ENCODE results near the gene SLX4.

SLX4 gene

GRCh38 chr16:3570420-3571062, 40.9 kb downstream of the SLX4 start:
- in situ Hi-C loops (cut with HindIII; ENCODE audit: low sequenced_read_pairs) = no loop called here
- H3K4me3 ChIP-seq (ENCODE audit: low read depth, low read length) = no peak overlapping the region
- no peak for DNase-seq (ENCODE audit: low read depth, low spot score)
- TF ChIP-seq, protein P1, sequence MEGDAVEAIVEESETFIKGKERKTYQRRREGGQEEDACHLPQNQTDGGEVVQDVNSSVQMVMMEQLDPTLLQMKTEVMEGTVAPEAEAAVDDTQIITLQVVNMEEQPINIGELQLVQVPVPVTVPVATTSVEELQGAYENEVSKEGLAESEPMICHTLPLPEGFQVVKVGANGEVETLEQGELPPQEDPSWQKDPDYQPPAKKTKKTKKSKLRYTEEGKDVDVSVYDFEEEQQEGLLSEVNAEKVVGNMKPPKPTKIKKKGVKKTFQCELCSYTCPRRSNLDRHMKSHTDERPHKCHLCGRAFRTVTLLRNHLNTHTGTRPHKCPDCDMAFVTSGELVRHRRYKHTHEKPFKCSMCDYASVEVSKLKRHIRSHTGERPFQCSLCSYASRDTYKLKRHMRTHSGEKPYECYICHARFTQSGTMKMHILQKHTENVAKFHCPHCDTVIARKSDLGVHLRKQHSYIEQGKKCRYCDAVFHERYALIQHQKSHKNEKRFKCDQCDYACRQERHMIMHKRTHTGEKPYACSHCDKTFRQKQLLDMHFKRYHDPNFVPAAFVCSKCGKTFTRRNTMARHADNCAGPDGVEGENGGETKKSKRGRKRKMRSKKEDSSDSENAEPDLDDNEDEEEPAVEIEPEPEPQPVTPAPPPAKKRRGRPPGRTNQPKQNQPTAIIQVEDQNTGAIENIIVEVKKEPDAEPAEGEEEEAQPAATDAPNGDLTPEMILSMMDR (IDR thresholded peaks at IDR 0.05; ENCODE audit: low read depth, low read length) = no peak

DNA sequence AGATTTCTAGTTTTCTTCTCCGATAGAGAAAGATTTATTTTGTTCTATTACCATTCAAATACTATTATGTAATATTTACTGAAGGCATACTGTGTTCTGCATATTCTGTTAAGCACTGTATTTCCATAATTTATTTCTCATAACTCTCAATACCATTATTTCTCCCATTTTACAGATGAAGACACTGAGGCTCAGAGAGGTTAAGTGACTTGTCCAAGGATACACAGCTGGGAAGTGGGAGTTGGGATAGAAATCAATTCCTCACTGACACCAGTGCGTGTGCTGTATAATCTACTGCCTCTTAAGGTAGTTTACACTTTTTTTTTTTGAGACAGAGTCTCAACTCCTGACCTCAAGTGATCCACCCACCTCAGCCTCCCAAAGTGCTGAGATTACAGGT, 41.6 kb downstream of the SLX4 start:
- TF ChIP-seq, protein P1 (IDR thresholded peaks at IDR 0.05; ENCODE audit: low read depth, low read length) = no peak
- no peak for DNase-seq (ENCODE audit: low read depth, low spot score)
- no peak overlapping the region for H3K4me3 ChIP-seq (ENCODE audit: low read depth, low read length)
- in situ Hi-C loops (cut with HindIII; ENCODE audit: low sequenced_read_pairs) = no loop called here

DNA sequence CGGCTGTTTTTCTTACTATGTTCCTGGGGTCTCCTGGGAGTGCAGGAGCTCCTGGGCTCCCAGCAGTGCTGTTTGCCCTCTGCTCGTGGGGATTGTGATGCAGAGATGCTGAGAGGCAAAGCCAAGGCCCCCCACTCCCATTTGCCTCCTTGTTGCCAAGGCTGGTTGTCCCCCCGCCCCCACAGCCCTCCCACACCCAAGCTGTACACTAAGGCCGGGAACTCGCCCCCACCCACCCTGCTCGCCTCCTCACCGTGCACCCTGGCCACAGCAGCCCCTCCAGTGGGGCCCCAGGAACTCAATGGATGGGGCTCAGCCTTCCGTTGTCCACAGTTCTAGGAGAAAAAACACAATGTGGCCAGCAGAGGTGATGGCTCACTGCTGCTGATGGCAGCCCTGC, 44.4 kb downstream of the SLX4 start:
- in situ Hi-C loops (cut with HindIII; ENCODE audit: low sequenced_read_pairs) = no loop called here
- no peak overlapping the region for H3K4me3 ChIP-seq (ENCODE audit: low read depth, low read length)
- TF ChIP-seq, protein P1 (IDR thresholded peaks at IDR 0.05; ENCODE audit: low read depth, low read length) = no peak
- DNase-seq (ENCODE audit: low read depth, low spot score) = no peak

GRCh38 chr16:3564889-3565141, 46.6 kb downstream of the SLX4 start:
- no peak for DNase-seq (ENCODE audit: low read depth, low spot score)
- TF ChIP-seq, protein P1 (IDR thresholded peaks at IDR 0.05; ENCODE audit: low read depth, low read length) = no peak
- H3K4me3 ChIP-seq (ENCODE audit: low read depth, low read length) = no peak overlapping the region
- in situ Hi-C loops (cut with HindIII; ENCODE audit: low sequenced_read_pairs) = no loop called here

DNA sequence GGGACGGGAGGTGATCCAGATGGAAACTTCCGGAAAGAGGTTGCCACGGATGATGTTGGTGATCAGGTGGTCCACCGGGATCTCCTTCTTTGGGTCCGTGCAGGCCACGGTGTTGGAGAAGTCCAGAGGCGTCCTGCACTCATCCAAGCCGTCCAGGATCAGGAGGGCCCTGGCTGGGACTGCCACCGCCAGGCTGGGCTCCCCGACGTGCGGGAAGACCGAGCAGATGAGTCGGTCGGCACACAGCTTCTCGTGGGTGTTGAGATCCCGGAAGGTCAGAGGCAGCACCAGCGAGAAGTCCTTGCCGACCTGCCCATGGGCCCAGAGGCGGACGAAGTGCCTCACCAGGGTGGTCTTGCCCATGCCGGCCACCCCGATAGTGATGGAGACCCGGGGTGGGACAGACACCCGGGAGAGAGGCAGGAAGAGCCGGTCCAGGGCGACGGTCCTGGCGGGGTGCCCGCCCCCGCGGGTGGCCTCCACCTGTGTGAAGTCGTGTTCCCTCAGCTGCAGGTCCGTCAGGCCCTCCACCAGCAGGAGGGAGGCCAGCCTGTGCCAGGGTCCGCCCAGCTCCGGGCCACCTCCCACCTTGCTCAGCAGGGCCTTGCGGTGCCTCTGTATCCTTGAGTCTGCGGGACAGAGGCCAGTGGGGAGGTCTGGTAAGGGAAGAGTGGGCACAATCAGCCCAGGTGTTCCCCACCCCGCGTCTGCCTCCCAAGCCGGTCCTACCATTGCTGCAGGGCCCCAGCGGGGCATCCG, 47.1 kb downstream of the SLX4 start:
- in situ Hi-C loops (cut with HindIII; ENCODE audit: low sequenced_read_pairs) = no loop called here

DNA sequence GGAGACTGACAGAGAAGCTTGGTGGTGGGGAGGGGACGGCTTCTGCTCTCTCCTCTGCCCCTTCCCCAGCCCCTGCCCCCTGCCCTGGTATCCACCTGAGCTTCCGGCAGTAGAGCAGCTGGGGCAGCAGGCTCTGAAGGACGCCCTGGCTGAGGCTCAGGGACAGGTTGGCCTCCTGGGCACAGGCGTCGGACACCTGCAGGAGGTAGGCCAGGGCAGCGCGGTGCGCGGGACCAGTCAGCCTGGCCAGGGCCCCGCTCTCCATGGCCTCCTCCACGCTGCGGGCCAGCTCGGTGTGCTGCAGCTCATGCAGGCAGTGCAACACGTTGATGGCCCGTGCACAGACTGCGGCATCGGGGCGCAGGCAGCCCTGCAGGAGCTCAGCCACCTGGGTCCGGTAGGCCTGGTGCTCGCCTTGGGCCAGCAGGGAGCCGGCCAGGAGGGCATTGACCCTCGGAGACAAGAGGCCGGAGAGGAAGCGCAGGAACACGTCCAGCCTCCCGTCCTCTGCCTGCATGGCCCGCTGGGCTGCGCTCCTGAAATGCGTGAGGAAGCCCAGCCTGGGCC, 48.4 kb downstream of the SLX4 start:
- no peak overlapping the region for H3K4me3 ChIP-seq (ENCODE audit: low read depth, low read length)
- DNase-seq (ENCODE audit: low read depth, low spot score) = no peak
- TF ChIP-seq, protein P1 (IDR thresholded peaks at IDR 0.05; ENCODE audit: low read depth, low read length) = no peak
- in situ Hi-C loops (cut with HindIII; ENCODE audit: low sequenced_read_pairs) = no loop called here

More for the DNA sequence above, 47.1 kb downstream of the SLX4 start:
- H3K4me3 ChIP-seq (ENCODE audit: low read depth, low read length) = no peak overlapping the region
- TF ChIP-seq, protein P1 (IDR thresholded peaks at IDR 0.05; ENCODE audit: low read depth, low read length) = no peak
- DNase-seq (ENCODE audit: low read depth, low spot score) = no peak

Measured in astrocyte of the spinal cord (primary cell).